GM21515 (cell line): ENCODE measurements around the gene PRKG1.

Source experiments
- ATAC-seq: cut with Tn5 transposase; IDR thresholded peaks from one replicate; pipeline ENCODE4 v1.9.1; 2021; ENCODE audit not compliant: unreplicated experiment

The PRKG1 gene

GRCh38 chr10:51846856-51847506, 772.7 kb downstream of the PRKG1 start:
- no peak for ATAC-seq

- no peak for ATAC-seq
These were observed 778.0 kb downstream of the PRKG1 start for GRCh38 chr10:51852297-51852696.

GRCh38 chr10:51857305-51857704, 783.0 kb downstream of the PRKG1 start:
- no peak for ATAC-seq

- ATAC-seq = peak; percentile 89
These were observed 786.0 kb downstream of the PRKG1 start for GRCh38 chr10:51860257-51860656.

- ATAC-seq = no peak
These were observed 786.8 kb downstream of the PRKG1 start for GRCh38 chr10:51861051-51861450.

- ATAC-seq = no peak
These were observed 787.4 kb downstream of the PRKG1 start for GRCh38 chr10:51861731-51862130.

GRCh38 chr10:51862149-51862548, 787.9 kb downstream of the PRKG1 start:
- no peak for ATAC-seq

- no peak for ATAC-seq
These were observed 793.7 kb downstream of the PRKG1 start for GRCh38 chr10:51867956-51868355.

GRCh38 chr10:51874131-51874530, 799.8 kb downstream of the PRKG1 start:
- no peak for ATAC-seq

- no peak for ATAC-seq
These were observed 801.3 kb downstream of the PRKG1 start for GRCh38 chr10:51875610-51876009.

GRCh38 chr10:51876503-51876902, 802.2 kb downstream of the PRKG1 start:
- no peak for ATAC-seq

GRCh38 chr10:51876979-51877378, 802.7 kb downstream of the PRKG1 start:
- no peak for ATAC-seq

GRCh38 chr10:51877636-51878035, 803.3 kb downstream of the PRKG1 start:
- no peak for ATAC-seq

- ATAC-seq = peak; percentile 9
These were observed 804.4 kb downstream of the PRKG1 start for GRCh38 chr10:51878695-51879094.

GRCh38 chr10:51879238-51879637, 805.0 kb downstream of the PRKG1 start:
- ATAC-seq = peak; percentile 90

- ATAC-seq = no peak
These were observed 806.9 kb downstream of the PRKG1 start for GRCh38 chr10:51881213-51881612.

GRCh38 chr10:51886438-51887068, 812.3 kb downstream of the PRKG1 start:
- no peak for ATAC-seq

- no peak for ATAC-seq
These were observed 814.0 kb downstream of the PRKG1 start for GRCh38 chr10:51888263-51888662.

- no peak for ATAC-seq
These were observed 818.0 kb downstream of the PRKG1 start for GRCh38 chr10:51892313-51892712.

- ATAC-seq = peak; percentile 84
These were observed 818.8 kb downstream of the PRKG1 start for GRCh38 chr10:51892965-51893658.

- ATAC-seq = no peak
These were observed 820.7 kb downstream of the PRKG1 start for GRCh38 chr10:51894771-51895578.
